Heart left ventricle (tissue), 16 donors: ENCODE measurements around the gene KDM4B. TPM values are rescaled to one million over a fixed set of nuclear protein-coding genes. Genes with fewer than 3 reads are reported as not detected.

Experiments
- ATAC-seq, 4 donors: fragments of 200-7000 bp; cut with Tn5 transposase; one replicate each; pipeline ENCODE4 v1.9.1; 2020 to 2022; ENCODE audit warnings: moderate library complexity in 4 of 4, mild to moderate bottlenecking in 3 of 4, moderate number of reproducible peaks in 1 of 4
- DNase-seq, 5 donors: peaks; one replicate each; pipeline ENCODE4 v3.0.0-alpha.2; 2020
- H3K27ac ChIP-seq, 12 donors: fragments of 200-600 bp; sonication (generic) in 4 of 12; one replicate each; pipeline versions ENCODE4 v1.5.0 to v1.8.0; 2016 to 2022; ENCODE audit warnings: mild to moderate bottlenecking in 2 of 12
- H3K27me3 ChIP-seq, 9 donors: fragments of 200-600 bp; sonication (generic) in 2 of 9; one replicate each; pipeline versions ENCODE4 v1.5.1 to v1.8.0; 2016 to 2022; ENCODE audit warnings: mild to moderate bottlenecking in 3 of 9
- H3K36me3 ChIP-seq, 9 donors: fragments of 200-600 bp; sonication (generic) in 2 of 9; one replicate each; pipeline versions ENCODE4 v1.5.0 to v1.8.0; 2018 to 2022; ENCODE audit warnings: mild to moderate bottlenecking in 2 of 9
- H3K4me1 ChIP-seq, 12 donors: fragments of 200-600 bp; sonication (generic) in 4 of 12; one replicate each; pipeline versions ENCODE4 v1.5.0 to v1.8.0; 2016 to 2022; ENCODE audit warnings: mild to moderate bottlenecking in 3 of 12
- H3K4me3 ChIP-seq, 12 donors: fragments of 200-600 bp; sonication (generic) in 4 of 12; one replicate each; pipeline versions ENCODE4 v1.5.0 to v1.8.0; 2017 to 2022; ENCODE audit warnings: mild to moderate bottlenecking in 9 of 12, moderate library complexity in 4 of 12
- H3K9me3 ChIP-seq, 12 donors: fragments of 200-600 bp; sonication (generic) in 4 of 12; one replicate each; pipeline versions ENCODE4 v1.5.0 to v1.8.0; 2016 to 2022; ENCODE audit warnings: mild to moderate bottlenecking in 1 of 12
- CTCF ChIP-seq, 12 donors: fragments of 200-600 bp; sonication (generic) in 4 of 12; IDR thresholded peaks; one replicate each; pipeline versions ENCODE4 v1.5.0 to v1.8.0; 2018 to 2022; ENCODE audit warnings: antibody characterized with exemption in 12 of 12, mild to moderate bottlenecking in 5 of 12
- POLR2A ChIP-seq, 2 donors: fragments of 450-650 bp; IDR thresholded peaks; one replicate each; pipeline ENCODE4 v1.6.1; 2017; ENCODE audit warnings: antibody characterized with exemption in 2 of 2, mild to moderate bottlenecking in 2 of 2, moderate library complexity in 2 of 2
- WGBS, 4 donors: extraction: QIAGEN DNeasy Blood & Tissue Kit in 2 of 4; methylation state at CpG; one replicate each; pipeline versions ENCODE4 v1.1.5 to v1.1.7; 2013 to 2018; 5-methylcytosine and 5-hydroxymethylcytosine counted together
- intact Hi-C, 10 donors: fragments of 100-400 bp; cut with DNase I; formaldehyde crosslinking; loops; one replicate each; pipeline versions ENCODE4 v1.11.1 to v1.14.2; 2022
- polyA plus RNA-seq, 2 donors: library from polyadenylated mRNA; stranded (reverse); fragments of 200-250 nt; gene quantifications; one replicate each; pipeline ENCODE4 v1.2.3, GENCODE V29; 2013
- total RNA-seq, 9 donors: library from RNA; depleted of rRNA in 2 of 9; stranded (reverse); fragments of >200 nt in 2 of 9; fragmentation: NEBNext Ultra II Directional in 3 of 9; extraction: Animal tissue kit (Norgen Biotek cat#: 25700) in 3 of 9; gene quantifications; one replicate each; pipeline versions ENCODE4 v1.1.0 to v1.2.4, GENCODE V29; 2016 to 2023
- donor health status: ischemic (EF 13 %, LVEDD 7.1; RV severe dilation, severe dysfunction).
- donor health status: healthy with polysubstance abuse.
- donor health status: DM: no; HTN: yes; CAD: no.
- donor health status: DM: no; HTN: no; CAD: no.
- donor health status: ischemic (EF 25% LVEDD 6.9; RV normal size, moderate dysfunction).
- donor health status: ischemic (EF 25% LVEDD 5.7; RV mildly dilated, moderate dysfunction).
- donor health status: healthy.
- donor health status: DM: yes; HTN: yes; CAD: no.
- donor health status: ischemic (EF 35%, LVEDD 5.7; RV mildly dilated, moderate dysfunction).
- donor health status: nonischemic (EF 11% LVEDD 7.7; RV severe dilation, severe dysfunction).
- donor health status: DM: yes; HTN: yes; CAD: no.
- donor health status: PGD.
- donor health status: ischemic (EF 29% LVEDD 5.4; RV normal size, mild dysfunction).
- donor health status: nonischemic (EF 23%, LVEDD 6.1; RV moderate dilation, normal function).

Gene KDM4B
- total and polyA plus RNA-seq, 11 donors = 21.5 to 36.5 (median 27.2) TPM

- no peak overlapping the region for H3K4me3 ChIP-seq
- H3K9me3 ChIP-seq = no peaks in the 10 kb centered on the region
- WGBS, 4 donors = 70 to 81% (median 78%) methylated on average over 35 to 52 of the region's 52 CpGs
- ATAC-seq (peak in 3 of 4 donors; percentile 29 to 60 (median 60)), DNase-seq (peak in 2 of 5 donors; percentile 35 to 50)
- peaks cover 0 to 27% (median 19%) of the 10 kb centered on the region in 9 donors for H3K36me3 ChIP-seq
- intact Hi-C loops = loop anchor here in 9 of 10 donors (1.0 to 5.0 kb wide), 8 partner anchors 50 to 225 kb away; partner anchors contain the start of gene KDM4B (in 1 of the 9)
- TF ChIP-seq CTCF (IDR thresholded peaks at IDR 0.05) (peak in 10 of 12 donors; percentile 7 to 42 (median 29)), POLR2A (IDR thresholded peaks at IDR 0.05) (no peak)
- H3K27ac ChIP-seq = peak overlapping the region in 10 of 12 donors; percentile 0 to 81 (median 44)
- no peaks in the 10 kb centered on the region for H3K27me3 ChIP-seq
- peaks cover 6 to 67% (median 39%) of the 10 kb centered on the region in 12 donors for H3K4me1 ChIP-seq
Observed at GRCh38 chr19:5032101-5032967, 63.4 kb downstream of the KDM4B start.

GRCh38 chr19:5035105-5035761 lies 66.3 kb downstream of the KDM4B start:
- no peaks in the 10 kb centered on the region for H3K9me3 ChIP-seq
- H3K4me1 ChIP-seq = peaks cover 6 to 68% (median 45%) of the 10 kb centered on the region in 12 donors
- H3K36me3 ChIP-seq = peaks cover 0 to 35% (median 25%) of the 10 kb centered on the region in 9 donors
- TF ChIP-seq POLR2A (IDR thresholded peaks at IDR 0.05) = no peak
- TF ChIP-seq CTCF (IDR thresholded peaks at IDR 0.05) = no peak
- H3K27ac ChIP-seq = no peak overlapping the region
- intact Hi-C loops = no loop called here
- H3K4me3 ChIP-seq = no peak overlapping the region
- DNase-seq (no peak), ATAC-seq (no peak)
- H3K27me3 ChIP-seq = no peaks in the 10 kb centered on the region
- WGBS, 4 donors = 72 to 79% (median 72%) methylated on average over 29 of the region's 29 CpGs

GRCh38 chr19:5035793-5036697 lies 67.1 kb downstream of the KDM4B start:
- DNase-seq = no peak
- Histone ChIP-seq H3K4me3 (peak overlapping the region in 1 of 12 donors; percentile 31), H3K36me3 (peaks cover 0 to 43% (median 33%) of the 10 kb centered on the region in 9 donors)

More at GRCh38 chr19:5035793-5036697, 67.1 kb downstream of the KDM4B start:
- intact Hi-C loops = no loop called here
- TF ChIP-seq POLR2A (IDR thresholded peaks at IDR 0.05) (no peak), CTCF (IDR thresholded peaks at IDR 0.05) (no peak)
- Histone ChIP-seq H3K27me3 (no peaks in the 10 kb centered on the region), H3K9me3 (no peaks in the 10 kb centered on the region), H3K4me1 (peaks cover 6 to 65% (median 43%) of the 10 kb centered on the region in 12 donors), H3K27ac (peak overlapping the region in 8 of 12 donors; percentile 15 to 60 (median 36))
- 62 to 74% (median 71%) methylated on average over 23 to 36 of the region's 36 CpGs for WGBS, 4 donors
- peak in 2 of 4 donors; percentile 6 to 17 for ATAC-seq
